GM23338 (cell line): ENCODE results near the gene PRSS8. TPM values are rescaled to one million over a fixed set of nuclear protein-coding genes. Genes with fewer than 3 reads are reported as not detected.
A peak's percentile ranks its signal among the peaks of the same experiment; 100 is the strongest.

Experiments used
- ATAC-seq: fragments of 200-7000 bp; cut with Tn5 transposase; 3 replicates; pipeline ENCODE4 v1.9.1; 2020
- DNase-seq: peaks from one replicate; pipeline ENCODE4 v3.0.0-alpha.2; 2015; ENCODE audit warnings: low spot score
- H2AFZ ChIP-seq: fragments of 200-600 bp; sonication (generic); 2 replicates; pipeline ENCODE4 v1.8.0; 2016; ENCODE audit warnings: antibody characterized with exemption, mild to moderate bottlenecking, moderate library complexity
- H3F3A ChIP-seq: fragments of 200-600 bp; sonication (generic); replicated peaks from 2 replicates; pipeline ENCODE4 v1.8.0; 2017; ENCODE audit warnings: antibody characterized with exemption, mixed run types, low read depth
- H3K27ac ChIP-seq: fragments of 200-600 bp; sonication (generic); 2 replicates; pipeline ENCODE4 v1.6.1; 2016; ENCODE audit warnings: low read depth
- H3K27me3 ChIP-seq: fragments of 200-600 bp; sonication (generic); 2 replicates; pipeline ENCODE4 v1.8.0; 2016; ENCODE audit warnings: mild to moderate bottlenecking, mixed run types, moderate library complexity; ENCODE audit not compliant: insufficient read depth
- H3K36me3 ChIP-seq: fragments of 200-600 bp; sonication (generic); 2 replicates; pipeline ENCODE4 v1.8.0; 2016; ENCODE audit warnings: mild to moderate bottlenecking; ENCODE audit not compliant: insufficient read depth
- H3K4me1 ChIP-seq: fragments of 200-600 bp; sonication (generic); 2 replicates; pipeline ENCODE4 v1.8.0; 2016; ENCODE audit warnings: mild to moderate bottlenecking, moderate library complexity; ENCODE audit not compliant: insufficient read depth
- H3K4me2 ChIP-seq: fragments of 200-600 bp; sonication (generic); 2 replicates; pipeline ENCODE4 v1.7.1; 2017; ENCODE audit warnings: mixed run types
- H3K4me3 ChIP-seq: fragments of 200-600 bp; sonication (generic); 2 replicates; pipeline ENCODE4 v1.6.1; 2016; ENCODE audit warnings: mixed run types
- H3K79me2 ChIP-seq: fragments of 200-600 bp; sonication (generic); replicated peaks from 2 replicates; pipeline ENCODE4 v1.8.0; 2017; ENCODE audit warnings: mild to moderate bottlenecking; ENCODE audit not compliant: insufficient read depth
- H3K9me2 ChIP-seq: fragments of 200-600 bp; sonication (generic); 2 replicates; pipeline ENCODE4 v1.8.0; 2017; ENCODE audit not compliant: insufficient read depth
- H4K20me1 ChIP-seq: fragments of 200-600 bp; sonication (generic); replicated peaks from 2 replicates; pipeline ENCODE4 v1.8.0; 2017; ENCODE audit warnings: mild to moderate bottlenecking; ENCODE audit not compliant: insufficient read depth
- H3K27ac Mint-ChIP-seq: 2 replicates; pipeline ENCODE4 v1.8.0; 2020; ENCODE audit warnings: inconsistent platforms, mild to moderate bottlenecking, moderate library complexity, mixed read lengths
- H3K27me3 Mint-ChIP-seq: 3 replicates; pipeline ENCODE4 v1.8.0; 2022; ENCODE audit warnings: low read depth, mild to moderate bottlenecking, moderate library complexity, mixed read lengths, inconsistent platforms; ENCODE audit not compliant: insufficient read depth, poor library complexity
- H3K36me3 Mint-ChIP-seq: 3 replicates; pipeline ENCODE4 v1.8.0; 2021; ENCODE audit warnings: low read depth, mild to moderate bottlenecking, inconsistent platforms, moderate library complexity, mixed read lengths
- H3K4me1 Mint-ChIP-seq: 3 replicates; pipeline ENCODE4 v1.8.0; 2020; ENCODE audit warnings: mild to moderate bottlenecking, inconsistent platforms, mixed read lengths
- H3K4me3 Mint-ChIP-seq: 3 replicates; pipeline ENCODE4 v1.8.0; 2021; ENCODE audit warnings: moderate library complexity, mild to moderate bottlenecking, inconsistent platforms, mixed read lengths
- H3K9me3 Mint-ChIP-seq: 3 replicates; pipeline ENCODE4 v1.8.0; 2020; ENCODE audit warnings: moderate library complexity, mild to moderate bottlenecking, inconsistent platforms, mixed read lengths
- CREB1 ChIP-seq: fragments of 250-450 bp; sonication (Bioruptor Pico); IDR thresholded peaks from 2 replicates; pipeline ENCODE4 v1.5.0; 2020; ENCODE audit warnings: low read depth, mild to moderate bottlenecking, moderate library complexity
- EZH2 ChIP-seq: fragments of 200-600 bp; sonication (generic); IDR thresholded peaks from one replicate; pipeline ENCODE4 v1.8.0; 2017; ENCODE audit warnings: antibody characterized with exemption, mild to moderate bottlenecking, low read depth; ENCODE audit not compliant: unreplicated experiment
- EZH2phosphoT487 ChIP-seq: fragments of 200-600 bp; sonication (generic); IDR thresholded peaks from one replicate; pipeline ENCODE4 v1.8.1; 2018; ENCODE audit warnings: antibody characterized with exemption; ENCODE audit not compliant: unreplicated experiment
- JUNB ChIP-seq: IDR thresholded peaks from one replicate; pipeline ENCODE4 v1.6.1; 2016; ENCODE audit warnings: antibody characterized with exemption; ENCODE audit not compliant: unreplicated experiment
- NANOG ChIP-seq: IDR thresholded peaks from 2 replicates; pipeline ENCODE4 v1.6.1; 2016; ENCODE audit warnings: antibody characterized with exemption, borderline replicate concordance
- POLR2AphosphoS5 ChIP-seq: IDR thresholded peaks from 2 replicates; pipeline ENCODE4 v1.6.1; 2016; ENCODE audit warnings: antibody characterized with exemption, low read depth
- REST ChIP-seq: IDR thresholded peaks from one replicate; pipeline ENCODE4 v1.6.1; 2018; ENCODE audit warnings: antibody characterized with exemption; ENCODE audit not compliant: unreplicated experiment
- STAT1 ChIP-seq: IDR thresholded peaks from one replicate; pipeline ENCODE4 v1.6.1; 2016; ENCODE audit warnings: antibody characterized with exemption; ENCODE audit not compliant: unreplicated experiment
- ZNF114 ChIP-seq: fragments of 250-450 bp; sonication (Bioruptor Pico); IDR thresholded peaks from 2 replicates; pipeline ENCODE4 v1.5.0; 2020; ENCODE audit warnings: mild to moderate bottlenecking, moderate library complexity
- ZNF331 ChIP-seq: fragments of 250-450 bp; sonication (Bioruptor Pico); IDR thresholded peaks from 2 replicates; pipeline ENCODE4 v1.5.0; 2020; ENCODE audit warnings: low read depth, mild to moderate bottlenecking, moderate library complexity
- polyA plus RNA-seq: library from polyadenylated mRNA; unstranded; fragments of >200 nt; fragmentation: Nextera tagmentation; extraction: Ambion mirVana; gene quantifications from 2 replicates; pipeline ENCODE4 v1.2.1, GENCODE V29; 2016
- total RNA-seq: library from RNA; depleted of rRNA; stranded (reverse); fragments of >200 nt; shearing (Covaris generic); gene quantifications from 2 replicates; pipeline ENCODE4 v1.2.3, GENCODE V29; 2014
- TF ChIP-seq, protein P1 (sequence below), 2 experiments: fragments of 200-600 bp in 1 of 2; sonication (generic) in 1 of 2; conservative IDR thresholded peaks; 2 replicates each; pipeline versions ENCODE4 v1.5.1 to v1.6.1; 2016 to 2017; ENCODE audit warnings: antibody characterized with exemption in 2 of 2, low read depth in 2 of 2, mild to moderate bottlenecking in 2 of 2, moderate library complexity in 1 of 2
- TF ChIP-seq, protein P2 (sequence below): IDR thresholded peaks from 2 replicates; pipeline ENCODE4 v1.6.1; 2016; ENCODE audit warnings: antibody characterized with exemption

Gene PRSS8
- total and polyA plus RNA-seq, 2 experiments from 2014 or later, result 65.3 to 75.9 TPM

GRCh38 chr16:31142109-31143010 is 6.8 kb upstream of the PRSS8 start:
- H3K27ac ChIP-seq, result peak overlapping the region; percentile 80
- peak overlapping the region; percentile 61 for H3K4me3 ChIP-seq
- Mint-ChIP-seq H3K27ac (peak overlapping the region; percentile 95), H3K4me1 (peaks cover 31% of the 10 kb centered on the region), H3K36me3 (no peaks in the 10 kb centered on the region; the same call in 2 of the 3 replicates), H3K4me3 (peak overlapping the region; percentile 70), H3K9me3 (no peaks in the 10 kb centered on the region; the same call in 2 of the 3 replicates), H3K27me3 (peaks cover 42% of the 10 kb centered on the region)
- no peaks in the 10 kb centered on the region for H3K36me3 ChIP-seq
- DNase-seq, result peak; percentile 100
- peak overlapping the region; percentile 87 for H2AFZ ChIP-seq
- peak; percentile 79 for ATAC-seq
- TF ChIP-seq NANOG, result no peak
- no peak for TF ChIP-seq ZNF114
- no peak for TF ChIP-seq JUNB
- TF ChIP-seq, protein P1, sequence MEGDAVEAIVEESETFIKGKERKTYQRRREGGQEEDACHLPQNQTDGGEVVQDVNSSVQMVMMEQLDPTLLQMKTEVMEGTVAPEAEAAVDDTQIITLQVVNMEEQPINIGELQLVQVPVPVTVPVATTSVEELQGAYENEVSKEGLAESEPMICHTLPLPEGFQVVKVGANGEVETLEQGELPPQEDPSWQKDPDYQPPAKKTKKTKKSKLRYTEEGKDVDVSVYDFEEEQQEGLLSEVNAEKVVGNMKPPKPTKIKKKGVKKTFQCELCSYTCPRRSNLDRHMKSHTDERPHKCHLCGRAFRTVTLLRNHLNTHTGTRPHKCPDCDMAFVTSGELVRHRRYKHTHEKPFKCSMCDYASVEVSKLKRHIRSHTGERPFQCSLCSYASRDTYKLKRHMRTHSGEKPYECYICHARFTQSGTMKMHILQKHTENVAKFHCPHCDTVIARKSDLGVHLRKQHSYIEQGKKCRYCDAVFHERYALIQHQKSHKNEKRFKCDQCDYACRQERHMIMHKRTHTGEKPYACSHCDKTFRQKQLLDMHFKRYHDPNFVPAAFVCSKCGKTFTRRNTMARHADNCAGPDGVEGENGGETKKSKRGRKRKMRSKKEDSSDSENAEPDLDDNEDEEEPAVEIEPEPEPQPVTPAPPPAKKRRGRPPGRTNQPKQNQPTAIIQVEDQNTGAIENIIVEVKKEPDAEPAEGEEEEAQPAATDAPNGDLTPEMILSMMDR (conservative IDR thresholded peaks at IDR 0.05; ENCODE audit: low read depth in 2 of 2), result peak; percentile 77 to 88
- TF ChIP-seq CREB1 (CRISPR knock-in tag), result peak; percentile 45
- H3K27me3 ChIP-seq, result peaks cover 34% of the 10 kb centered on the region
- H3K79me2 ChIP-seq, result no peaks in the 10 kb centered on the region
- H3K4me2 ChIP-seq, result peak overlapping the region; percentile 84
- H4K20me1 ChIP-seq, result no peaks in the 10 kb centered on the region
- no peaks in the 10 kb centered on the region for H3K9me2 ChIP-seq
- H3F3A ChIP-seq, result 0 out of 2 replicates have a peak, but pooled peaks cover 11% of the 10 kb centered on the region
- H3K4me1 ChIP-seq, result peaks cover 22% of the 10 kb centered on the region

DNA sequence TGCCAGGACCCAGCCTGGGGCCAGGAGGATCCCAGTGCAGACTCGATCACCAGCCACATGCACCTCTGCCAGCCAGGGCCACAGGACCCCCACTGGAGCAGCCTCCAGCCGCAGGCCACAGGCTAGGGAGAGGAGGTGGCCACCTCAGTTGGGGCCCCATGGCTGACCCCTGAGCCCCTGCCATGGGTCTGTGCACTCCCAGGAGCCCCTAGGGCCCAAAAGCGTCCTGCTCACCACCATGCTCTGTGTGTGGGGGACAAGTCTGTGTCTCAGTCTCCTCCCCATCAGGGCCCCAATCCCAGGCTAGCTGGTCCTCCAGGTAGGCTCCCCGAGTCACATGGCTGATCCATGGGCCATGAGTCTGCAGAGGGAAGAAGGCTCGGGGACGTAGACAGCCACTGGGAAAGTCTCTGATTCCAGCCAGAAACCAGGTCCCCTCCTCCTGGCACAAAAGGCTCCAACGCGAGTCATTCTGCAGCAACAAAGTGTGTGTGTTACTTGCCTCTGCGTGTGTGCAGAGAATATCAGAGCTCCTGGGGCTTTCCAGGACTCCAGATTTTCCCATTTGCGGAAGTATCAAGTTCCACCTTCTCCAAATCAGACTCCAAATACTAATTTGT is 6.1 kb upstream of the PRSS8 start:
- Mint-ChIP-seq H3K27ac (peak overlapping the region; percentile 95), H3K9me3 (no peaks in the 10 kb centered on the region; the same call in 2 of the 3 replicates), H3K27me3 (peaks cover 38% of the 10 kb centered on the region), H3K36me3 (no peaks in the 10 kb centered on the region; the same call in 2 of the 3 replicates), H3K4me3 (peak overlapping the region; percentile 70), H3K4me1 (peaks cover 34% of the 10 kb centered on the region)
- DNase-seq (no peak), ATAC-seq (no peak)
- peaks cover 26% of the 10 kb centered on the region for H3K27me3 ChIP-seq
- H3K9me2 ChIP-seq, result no peaks in the 10 kb centered on the region
- no peaks in the 10 kb centered on the region for H4K20me1 ChIP-seq
- peak overlapping the region; percentile 74 for H3K4me2 ChIP-seq
- no peaks in the 10 kb centered on the region for H3K79me2 ChIP-seq
- H2AFZ ChIP-seq, result no peak overlapping the region
- 0 out of 2 replicates have a peak, but pooled peaks cover 13% of the 10 kb centered on the region for H3F3A ChIP-seq
- H3K36me3 ChIP-seq, result no peaks in the 10 kb centered on the region
- peaks cover 20% of the 10 kb centered on the region for H3K4me1 ChIP-seq
- H3K27ac ChIP-seq, result peak overlapping the region; percentile 80
- H3K4me3 ChIP-seq, result peak overlapping the region; percentile 42
- TF ChIP-seq JUNB (no peak), STAT1 (no peak), EZH2 (no peak), CREB1 (CRISPR knock-in tag) (no peak), REST (no peak), ZNF331 (no peak), EZH2phosphoT487 (no peak), NANOG (no peak), ZNF114 (no peak), POLR2AphosphoS5 (no peak)
- TF ChIP-seq, protein P2, sequence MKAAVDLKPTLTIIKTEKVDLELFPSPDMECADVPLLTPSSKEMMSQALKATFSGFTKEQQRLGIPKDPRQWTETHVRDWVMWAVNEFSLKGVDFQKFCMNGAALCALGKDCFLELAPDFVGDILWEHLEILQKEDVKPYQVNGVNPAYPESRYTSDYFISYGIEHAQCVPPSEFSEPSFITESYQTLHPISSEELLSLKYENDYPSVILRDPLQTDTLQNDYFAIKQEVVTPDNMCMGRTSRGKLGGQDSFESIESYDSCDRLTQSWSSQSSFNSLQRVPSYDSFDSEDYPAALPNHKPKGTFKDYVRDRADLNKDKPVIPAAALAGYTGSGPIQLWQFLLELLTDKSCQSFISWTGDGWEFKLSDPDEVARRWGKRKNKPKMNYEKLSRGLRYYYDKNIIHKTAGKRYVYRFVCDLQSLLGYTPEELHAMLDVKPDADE, result no peak
- TF ChIP-seq, protein P1 (conservative IDR thresholded peaks at IDR 0.05; ENCODE audit: low read depth in 2 of 2), result no peak
